Activated CD8-positive, alpha-beta memory T cell treated with anti-CD3 and anti-CD28 coated beads for 4 hours (primary cell): Measurements from ENCODE around the gene HNRNPUL1.
"Not testable (repeated sequence)": the region's sequence is repeated elsewhere in the genome, so short reads cannot be mapped to it uniquely, and the experiment has no call there.

Experiments used
- DNase-seq, 2 donors: peaks; one replicate each; pipeline ENCODE4 v3.0.0-alpha.2; 2020; ENCODE audit warnings: low read depth in 2 of 2

HNRNPUL1 gene

DNA sequence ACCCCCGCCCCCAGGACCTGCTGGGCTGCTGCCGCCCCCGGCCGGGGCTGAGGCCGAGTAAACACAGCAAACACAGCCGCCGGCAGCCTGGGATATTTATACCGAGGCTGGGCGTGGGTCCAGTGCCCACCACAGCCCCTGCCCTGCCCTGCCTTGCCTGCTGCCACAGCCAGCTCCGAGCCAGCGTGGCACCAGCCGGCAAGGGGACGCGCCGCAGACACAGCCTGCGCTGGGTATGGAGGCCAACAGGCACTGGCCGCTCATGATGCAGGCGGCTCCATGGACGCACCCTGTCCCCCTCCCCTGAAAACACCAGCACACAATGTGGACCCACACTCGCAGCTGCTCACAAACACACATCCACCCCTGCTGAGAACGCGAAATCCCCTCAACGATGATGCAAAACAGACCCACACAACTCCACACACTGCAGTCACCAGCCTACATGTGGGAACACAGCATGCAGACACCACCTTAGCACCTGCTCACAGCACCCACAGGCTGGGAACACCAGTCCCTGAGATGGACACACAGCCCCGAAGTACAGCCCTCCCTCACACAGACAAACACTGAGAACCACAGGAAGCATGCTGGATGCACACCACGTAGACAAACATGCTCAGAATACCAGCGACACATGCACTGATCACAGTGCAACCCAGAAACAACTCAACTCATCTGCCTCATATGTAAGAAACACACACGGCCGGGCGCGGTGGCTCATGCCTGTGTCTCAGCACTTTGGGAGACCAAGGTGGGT lies 62.0 kb downstream of the HNRNPUL1 start:
- DNase-seq, result no peak

DNA sequence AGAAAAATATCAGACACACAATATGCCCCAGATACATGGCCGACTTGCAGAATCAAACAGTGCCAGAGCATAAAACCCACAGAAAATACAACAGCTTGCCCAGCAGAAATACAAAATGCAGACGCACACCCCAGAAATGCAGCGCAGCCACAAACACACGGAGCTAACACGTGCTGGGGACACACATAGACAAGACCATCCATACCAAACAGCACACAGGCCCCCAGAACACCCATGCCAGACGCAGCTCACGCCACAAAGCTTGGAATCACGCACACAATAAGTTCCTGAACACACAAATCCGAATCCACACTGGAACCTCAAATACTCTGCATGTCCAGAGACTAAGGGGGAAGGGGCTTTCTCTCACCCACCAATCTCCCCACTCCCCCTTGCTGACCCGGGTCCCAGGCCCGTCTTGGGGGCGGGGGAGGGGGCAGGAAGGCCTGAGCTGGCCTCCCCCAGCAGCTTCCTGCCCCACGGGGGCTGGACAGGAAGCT lies 63.0 kb downstream of the HNRNPUL1 start:
- DNase-seq, result no peak

DNA sequence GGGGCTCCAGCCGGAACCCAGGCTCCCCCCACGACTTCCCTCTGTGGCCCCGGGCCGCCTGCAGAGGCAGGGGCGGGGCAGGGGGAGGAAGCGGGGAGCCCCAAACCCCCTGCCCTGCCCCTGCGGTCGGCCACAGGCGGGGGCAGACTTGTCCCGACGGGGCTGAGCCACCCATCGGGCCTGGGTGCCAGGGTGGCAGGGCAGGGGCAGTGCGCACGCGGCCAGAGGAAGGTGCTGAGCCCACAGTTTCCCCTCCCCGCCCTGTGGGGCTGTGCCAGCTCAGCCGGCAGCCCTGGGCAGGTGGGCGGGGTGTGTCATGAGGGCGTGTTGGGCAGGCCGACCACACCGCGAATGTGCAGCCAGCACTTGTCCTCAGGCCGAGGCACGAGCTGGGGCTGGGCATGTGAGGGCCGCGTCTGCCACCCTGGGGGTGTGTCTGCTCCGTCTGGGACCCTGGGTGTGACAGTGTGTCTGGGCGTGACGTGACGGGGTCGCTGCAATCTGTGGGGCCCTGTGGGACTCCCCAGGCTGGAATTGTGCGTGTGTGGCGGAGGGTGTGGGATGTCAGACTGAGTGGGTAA lies 63.5 kb downstream of the HNRNPUL1 start:
- peak; percentile 76 to 77 for DNase-seq

DNA sequence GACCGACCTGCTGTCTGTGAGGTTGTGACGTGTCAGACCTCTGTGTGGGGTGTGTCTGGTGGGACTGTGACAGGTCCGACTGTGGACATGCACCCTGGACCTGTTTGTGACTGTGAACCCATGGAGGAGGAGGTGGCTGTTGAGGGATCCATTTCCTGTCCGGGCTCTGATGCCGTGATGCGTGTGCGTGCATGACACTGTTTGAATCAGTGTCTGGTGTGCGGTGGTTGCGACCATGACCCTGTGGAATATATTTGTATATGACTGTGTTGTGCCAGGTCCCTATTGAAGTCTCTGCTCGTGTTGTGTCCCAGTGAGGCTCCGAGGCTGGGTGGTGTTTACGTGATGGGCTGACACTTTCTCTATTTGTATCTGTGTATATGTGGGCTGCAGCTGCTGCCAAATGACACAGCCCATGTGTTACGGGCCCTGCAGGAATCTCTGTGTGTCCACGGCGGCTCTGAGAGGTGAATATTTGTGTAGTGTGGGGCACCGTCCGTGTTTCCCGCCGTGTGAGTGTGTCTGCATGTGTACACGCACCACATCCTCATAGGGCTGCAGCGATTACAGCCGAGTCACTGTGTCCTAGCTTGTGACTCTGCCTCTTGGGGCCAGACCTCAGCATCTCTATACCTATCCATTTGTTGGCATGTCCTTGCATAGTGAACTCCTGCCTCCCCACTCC lies 64.1 kb downstream of the HNRNPUL1 start:
- DNase-seq, result peak in 1 of 2 donors; percentile 58

DNA sequence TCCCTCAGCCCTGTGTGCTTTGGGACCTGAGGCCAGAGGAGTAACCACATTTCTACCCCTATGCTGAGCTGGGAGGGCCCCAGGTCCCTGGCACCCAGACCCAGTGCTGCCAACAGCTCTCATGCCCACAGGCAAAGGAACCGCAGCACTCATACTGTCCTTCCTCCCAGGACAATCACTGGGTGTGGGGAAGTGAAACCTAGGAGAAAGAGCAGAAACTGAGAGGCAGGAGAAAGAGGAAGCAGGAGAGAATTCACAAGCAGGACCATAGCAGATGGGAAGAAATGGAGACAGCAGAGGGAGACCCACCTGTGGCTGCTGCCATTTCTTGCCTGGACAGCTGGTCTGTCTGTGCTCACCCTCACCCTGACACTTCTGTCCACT lies 64.7 kb downstream of the HNRNPUL1 start:
- no peak for DNase-seq

DNA sequence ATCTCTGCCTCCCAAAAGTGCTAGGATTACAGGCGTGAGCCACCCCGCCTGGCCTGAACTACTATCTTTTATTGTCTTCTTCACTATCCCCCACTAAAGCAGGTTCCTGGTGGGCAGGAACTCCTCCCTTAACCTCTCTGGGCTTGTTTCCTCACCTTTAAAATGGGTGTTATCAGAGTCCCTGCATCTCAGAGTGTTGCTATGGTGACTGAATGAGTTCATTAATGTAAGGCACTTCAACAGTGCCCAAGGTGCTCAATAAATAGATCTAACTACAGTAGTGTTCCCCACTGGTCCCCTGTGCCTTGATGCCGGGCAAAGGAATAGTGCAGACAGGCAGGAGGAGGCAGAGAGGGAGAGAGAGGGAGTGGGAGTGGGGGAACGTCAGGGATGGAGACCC lies 66.3 kb downstream of the HNRNPUL1 start:
- no peak for DNase-seq

DNA sequence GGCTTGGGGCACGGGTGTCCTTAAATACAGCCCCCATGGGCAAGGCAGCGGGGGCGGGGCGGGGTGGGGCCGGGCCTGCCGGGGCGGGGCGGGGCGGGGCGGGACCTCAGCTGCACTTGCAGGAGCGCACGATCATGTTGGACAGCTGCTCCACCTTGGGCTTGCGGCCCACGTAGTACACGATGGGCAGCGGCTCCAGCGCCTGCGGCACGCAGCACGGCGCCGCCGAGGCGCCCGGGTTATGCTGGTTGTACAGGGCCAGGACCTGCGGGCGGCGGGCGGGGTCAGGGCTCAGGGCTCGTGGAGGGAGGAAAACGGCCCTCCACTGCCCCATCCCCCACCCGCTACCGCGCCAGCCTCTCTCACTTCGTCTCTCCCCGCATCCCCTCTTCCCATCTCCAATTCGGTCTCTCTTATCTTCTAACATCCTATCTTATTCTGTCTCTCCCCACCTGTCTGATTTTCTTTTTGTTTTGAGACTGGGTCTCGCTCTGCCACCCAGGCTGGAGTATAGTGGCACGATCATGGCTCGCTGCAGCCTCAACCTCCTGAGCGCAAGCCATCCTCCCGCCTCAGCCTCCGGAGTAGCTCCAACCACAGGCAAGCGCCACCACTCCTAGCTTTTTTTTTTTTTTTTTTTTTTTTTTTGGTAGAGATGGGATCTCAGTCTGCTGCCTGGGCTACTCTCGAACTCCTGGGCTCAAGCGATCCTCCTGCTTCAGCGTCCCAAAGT lies 66.9 kb downstream of the HNRNPUL1 start:
- no peak for DNase-seq

DNA sequence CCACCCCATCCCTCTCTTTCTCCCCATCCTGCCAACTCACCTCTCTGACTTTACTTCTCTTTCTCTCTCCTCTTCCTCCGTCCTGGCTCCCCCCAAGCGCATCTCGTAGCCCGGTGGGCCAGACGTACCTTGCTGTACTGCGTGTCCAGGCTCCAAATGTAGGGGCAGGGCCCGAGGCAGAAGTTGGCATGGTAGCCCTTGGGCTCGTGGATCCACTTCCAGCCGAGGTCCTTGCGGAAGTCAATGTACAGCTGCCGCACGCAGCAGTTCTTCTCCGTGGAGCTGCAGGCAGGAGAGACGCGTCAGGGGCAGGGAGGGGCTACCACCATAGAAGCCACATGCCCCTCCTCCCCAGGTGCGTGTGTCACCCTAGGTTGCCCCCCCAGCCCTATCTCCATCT lies 67.8 kb downstream of the HNRNPUL1 start:
- no peak for DNase-seq

DNA sequence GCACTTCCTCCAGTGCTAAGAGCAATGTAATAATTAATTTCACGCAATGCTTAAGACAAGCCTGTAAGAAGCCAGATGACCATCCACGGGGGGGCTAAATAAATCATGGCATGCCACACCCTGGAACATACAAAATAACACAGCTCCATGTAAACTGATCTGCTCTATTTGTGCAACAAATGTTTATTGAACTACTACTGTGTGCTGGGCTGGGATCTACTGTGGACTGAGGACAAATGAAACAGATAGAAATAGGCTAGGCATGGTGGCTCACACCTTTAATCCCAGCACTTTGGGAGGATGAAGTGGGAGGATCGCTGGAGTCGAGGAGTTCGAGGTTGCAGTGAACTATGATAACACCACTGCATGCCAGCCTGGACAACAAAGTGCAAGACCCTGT lies 68.3 kb downstream of the HNRNPUL1 start:
- no peak for DNase-seq

DNA sequence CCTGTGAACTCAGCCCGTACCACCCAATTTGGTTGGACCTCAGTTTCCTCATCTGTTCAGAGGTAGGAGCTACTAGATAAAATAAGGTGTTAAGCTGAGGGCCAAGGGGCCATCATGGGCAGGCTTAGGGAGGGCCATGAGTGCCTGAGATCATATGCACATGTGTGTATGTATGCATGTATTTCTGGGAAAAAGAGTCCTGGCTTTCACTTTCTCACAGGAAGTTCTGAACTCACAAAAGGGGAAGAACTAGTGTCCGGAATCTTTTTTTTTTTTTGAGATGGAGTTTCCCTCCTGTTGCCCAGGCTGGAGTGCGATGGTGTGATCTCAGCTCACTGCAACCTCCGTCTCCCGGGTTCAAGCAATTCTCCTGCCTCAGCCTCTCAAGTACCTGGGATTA lies 70.6 kb downstream of the HNRNPUL1 start:
- no peak for DNase-seq

DNA sequence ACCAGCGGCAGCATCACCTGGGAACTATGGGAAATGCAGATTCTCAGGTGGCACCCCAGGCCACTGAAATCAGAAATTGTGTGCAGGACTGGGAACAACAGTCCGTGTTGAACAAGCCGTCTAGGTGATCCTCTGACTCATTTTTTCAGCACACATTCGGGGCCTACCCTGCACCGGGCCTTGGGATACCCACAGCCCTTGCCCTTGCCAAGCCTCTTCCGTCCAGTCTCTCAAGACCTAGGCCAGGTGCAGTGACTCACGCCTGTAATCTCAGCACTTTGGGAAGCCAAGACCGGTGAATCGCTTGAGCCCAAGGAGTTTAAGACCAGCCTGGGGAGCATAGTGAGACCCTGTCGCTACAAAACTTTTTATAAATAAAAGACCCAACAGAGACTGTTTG lies 71.3 kb downstream of the HNRNPUL1 start:
- no peak for DNase-seq

DNA sequence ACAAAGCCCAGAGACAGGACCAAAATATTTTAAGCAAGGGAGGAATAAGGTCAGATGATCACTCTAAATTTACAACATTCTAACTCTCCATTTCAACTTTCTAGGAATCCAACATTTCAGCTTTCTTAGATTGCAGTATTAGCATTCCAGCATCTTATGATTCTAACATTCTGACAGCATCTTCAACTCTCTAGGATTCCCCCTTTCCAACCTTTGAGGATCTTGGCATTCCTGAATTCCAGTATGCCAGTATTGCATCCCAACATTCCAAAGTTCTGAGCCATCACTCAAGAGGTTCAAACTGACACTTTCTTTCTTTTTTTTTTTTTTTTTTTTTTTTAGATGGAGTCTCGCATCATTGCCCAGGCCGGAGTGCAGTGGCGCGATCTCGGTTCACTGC lies 75.8 kb downstream of the HNRNPUL1 start:
- no peak for DNase-seq

DNA sequence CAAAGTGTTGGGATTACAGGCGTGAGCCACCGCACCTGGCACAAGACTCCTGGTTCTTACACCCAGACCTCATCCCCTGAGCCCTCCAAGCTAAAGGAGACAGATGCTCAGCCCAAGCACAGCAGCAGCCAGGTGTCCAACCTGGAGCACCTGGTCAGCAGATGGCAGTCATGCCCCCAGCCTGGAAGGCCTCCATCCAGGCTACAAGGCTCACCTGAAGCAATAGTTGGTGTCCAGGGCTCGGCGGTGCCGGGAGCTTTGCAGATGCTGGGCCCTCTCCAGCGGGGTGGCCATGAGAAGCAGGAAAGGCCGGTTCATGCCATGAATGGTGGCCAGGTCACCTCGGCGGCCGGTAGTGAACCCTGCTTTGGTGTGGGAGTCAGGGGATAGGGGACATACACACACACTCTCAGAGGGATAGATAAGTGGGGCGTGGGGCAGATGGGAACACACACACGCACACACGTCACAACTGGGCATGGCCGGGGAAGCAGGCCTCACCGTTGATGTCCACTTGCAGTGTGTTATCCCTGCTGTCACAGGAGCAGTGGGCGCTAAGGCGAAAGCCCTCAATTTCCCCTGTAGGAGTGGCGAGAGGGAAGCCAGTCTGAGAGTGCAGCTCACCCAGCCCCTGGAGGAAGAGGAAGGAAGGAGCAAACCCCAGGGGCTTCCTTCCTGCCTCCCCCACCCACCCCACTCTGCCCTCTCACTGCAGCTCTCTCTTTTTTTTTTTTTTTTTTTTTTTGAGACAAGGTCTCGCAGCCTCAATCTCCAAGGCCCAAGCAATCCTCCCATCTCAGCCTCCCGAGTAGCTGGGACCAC lies 77.7 kb downstream of the HNRNPUL1 start:
- DNase-seq, result no peak

DNA sequence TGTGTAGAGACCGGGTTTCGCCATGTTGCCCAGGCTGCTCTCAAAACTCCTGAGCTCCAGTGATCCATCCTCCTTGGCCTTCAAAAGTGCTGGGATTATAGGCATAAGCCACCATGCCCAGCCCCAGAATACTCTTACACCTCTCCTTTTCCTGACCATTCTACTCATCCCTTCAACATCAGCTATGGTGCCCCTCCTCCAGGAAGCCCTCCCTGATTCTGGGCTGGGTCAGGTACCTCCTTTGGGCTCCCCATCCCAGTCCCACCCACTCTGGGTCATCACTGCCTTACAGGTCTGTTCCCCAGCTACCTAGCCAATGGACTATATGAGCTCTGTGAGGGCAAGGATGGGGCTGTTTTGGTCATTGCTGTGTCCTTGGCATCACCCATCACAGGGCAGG lies 80.0 kb downstream of the HNRNPUL1 start:
- no peak for DNase-seq

DNA sequence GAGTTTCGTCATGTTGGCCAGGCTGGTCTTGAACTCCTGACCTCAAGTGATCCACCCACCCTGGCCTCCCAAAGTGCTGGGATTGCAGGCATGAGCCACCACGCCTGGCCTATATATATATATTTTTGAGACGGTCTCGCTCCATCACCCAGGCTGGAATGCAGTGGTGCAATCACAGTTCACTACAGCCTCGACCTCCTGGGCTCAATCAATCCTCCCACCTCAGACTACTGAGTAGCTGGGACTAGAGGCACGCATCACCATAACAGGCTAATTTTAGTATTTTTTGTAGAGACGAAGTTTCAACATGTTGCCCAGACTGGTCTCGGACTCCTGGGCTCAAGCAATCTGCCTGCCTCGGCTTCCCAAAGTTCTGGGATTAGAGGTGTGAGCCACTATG lies 82.7 kb downstream of the HNRNPUL1 start:
- not testable (repeated sequence) for DNase-seq

DNA sequence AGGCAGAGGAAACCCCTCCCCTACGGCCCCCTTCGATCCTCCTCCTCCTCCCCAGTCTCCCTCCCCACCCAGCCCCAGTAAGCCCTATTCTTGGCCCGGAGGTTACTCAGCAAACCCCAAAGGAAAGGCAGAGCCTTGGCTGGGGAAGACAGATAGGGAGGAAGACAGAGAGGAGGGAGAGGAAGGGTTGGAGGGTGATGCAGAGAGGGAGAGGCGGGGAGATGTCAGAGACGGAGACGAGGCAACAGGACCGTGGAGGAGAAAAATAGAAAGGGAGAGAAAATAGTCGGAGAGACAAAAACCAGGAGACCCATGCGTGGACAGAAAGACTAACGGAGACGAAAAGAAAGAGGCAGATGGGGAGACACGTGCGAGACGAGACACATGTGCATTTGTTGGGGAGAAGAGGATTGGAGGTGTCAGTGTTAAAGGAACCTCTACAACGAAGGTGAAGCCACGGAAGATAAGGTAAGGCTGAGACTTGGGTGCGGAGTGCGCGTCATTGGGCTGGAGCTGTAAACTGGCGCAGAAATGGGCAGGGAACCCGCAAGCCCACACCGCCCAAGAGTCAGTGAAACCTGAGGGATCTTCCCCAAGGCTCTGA lies 86.7 kb downstream of the HNRNPUL1 start:
- DNase-seq, result no peak

DNA sequence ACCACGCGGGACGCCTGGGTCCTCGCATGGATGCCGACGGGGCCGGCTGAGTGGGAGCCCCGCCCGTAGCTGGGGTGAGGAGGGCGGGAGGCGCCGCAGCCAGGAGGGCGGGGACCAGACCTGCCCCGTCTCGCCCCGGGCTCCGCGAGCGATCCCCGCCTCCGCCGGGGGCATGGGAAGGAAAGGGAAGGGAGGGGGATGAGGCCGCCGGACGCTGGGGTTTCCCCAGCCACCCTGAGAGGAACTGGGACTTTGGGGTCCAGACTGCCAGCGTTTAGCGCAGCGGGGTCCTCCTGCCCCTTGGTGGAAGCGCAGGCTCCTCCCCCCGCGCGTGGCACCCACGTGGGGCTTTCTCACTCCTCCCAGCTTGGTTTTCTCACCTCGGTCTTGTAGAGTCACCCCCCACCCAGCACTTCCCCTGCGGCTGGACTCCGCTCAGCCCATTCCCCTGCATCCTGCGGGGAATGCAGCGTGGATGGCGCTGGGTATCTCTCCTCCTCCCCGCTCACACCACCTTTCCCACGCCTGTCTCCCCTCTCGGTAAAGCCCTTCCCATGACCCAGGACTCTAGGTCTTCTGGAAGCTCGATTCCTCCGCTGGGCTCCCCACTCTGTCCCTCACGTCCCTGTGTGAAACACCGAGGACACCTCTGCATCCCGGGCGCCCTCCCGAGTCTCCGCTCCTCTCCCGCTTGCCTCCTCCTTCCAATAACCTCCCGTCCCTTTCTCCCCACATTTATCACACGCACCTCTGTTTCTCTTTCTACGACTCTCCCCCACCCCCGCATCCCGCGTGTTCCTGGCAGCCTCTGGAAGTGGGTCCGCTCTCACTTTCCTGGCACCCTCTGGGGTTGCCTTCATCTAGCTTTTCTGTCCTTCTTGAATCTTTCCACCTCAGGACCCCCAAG lies 87.4 kb downstream of the HNRNPUL1 start:
- peak; percentile 80 to 81 for DNase-seq

DNA sequence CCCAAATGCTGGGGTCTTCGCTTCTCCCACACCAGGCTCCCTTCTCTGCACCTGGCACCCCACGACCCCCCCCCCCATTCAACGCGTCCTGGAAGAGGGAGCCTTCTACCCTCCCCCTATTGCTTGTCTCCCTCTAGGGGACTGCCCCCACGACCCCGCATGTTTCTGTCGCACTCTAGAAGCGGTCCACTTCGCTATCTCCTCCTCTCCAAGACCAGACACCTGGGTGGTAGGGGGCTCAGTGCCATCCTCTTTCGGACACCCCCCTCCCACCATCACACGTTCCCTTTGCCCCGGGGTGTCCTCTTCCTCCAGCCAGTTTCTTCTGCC lies 88.1 kb downstream of the HNRNPUL1 start:
- DNase-seq, result no peak

DNA sequence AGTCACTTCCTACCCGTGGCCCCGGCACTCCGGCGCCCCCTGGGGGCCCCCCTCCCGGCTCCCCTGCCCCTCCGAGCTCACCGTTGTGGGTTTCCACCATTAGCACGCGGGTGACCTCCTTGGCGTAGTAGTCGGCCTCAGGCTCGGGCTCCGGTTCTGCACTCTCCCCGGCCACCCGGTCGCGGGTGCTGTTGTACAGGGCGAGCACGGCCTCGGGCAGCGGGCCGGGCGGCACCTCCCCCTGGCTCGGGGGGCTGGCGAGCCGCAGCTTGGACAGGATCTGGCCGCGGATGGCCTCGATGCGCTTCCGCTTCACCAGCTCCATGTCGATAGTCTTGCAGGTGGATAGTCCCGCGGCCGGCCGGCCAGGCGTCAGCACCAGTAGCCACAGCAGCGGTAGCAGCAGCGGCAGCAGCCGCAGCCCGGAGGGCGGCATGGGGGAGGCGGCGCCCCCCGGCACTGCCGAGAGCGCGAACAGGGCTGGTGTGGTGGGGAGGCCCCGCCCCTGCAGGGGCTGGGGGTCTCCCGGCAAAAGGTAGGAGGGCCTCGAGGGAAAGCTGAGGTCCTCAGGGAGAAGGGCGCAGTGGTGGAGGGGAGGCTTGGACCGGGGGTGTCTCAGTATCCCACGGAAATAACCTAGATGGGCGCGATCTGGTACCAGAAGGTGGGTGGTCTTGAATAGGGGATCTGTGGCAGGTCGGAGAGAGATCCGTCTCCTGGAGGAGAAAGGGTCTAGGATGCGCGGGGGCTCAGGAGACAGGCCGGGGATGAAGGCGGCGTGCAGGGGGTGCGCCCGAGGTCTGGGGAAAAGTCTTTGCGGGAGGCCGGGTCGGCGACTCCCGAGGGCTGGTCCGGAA lies 88.7 kb downstream of the HNRNPUL1 start:
- DNase-seq, result peak; percentile 64
